Measurements from ENCODE around the gene NEUROG2.
A peak's percentile ranks its signal among the peaks of the same experiment; 100 is the strongest.
"Not testable (repeated sequence)": the region's sequence is repeated elsewhere in the genome, so short reads cannot be mapped to it uniquely, and the experiment has no call there.

NEUROG2 gene

GRCh38 chr4:112516066-112516470, at the start of gene NEUROG2:
Gene NEUROG2 (minus strand): TSS chr4:112516180. CDS start chr4:112515475, 705 bp downstream.
- no peak for DNase-seq

DNA sequence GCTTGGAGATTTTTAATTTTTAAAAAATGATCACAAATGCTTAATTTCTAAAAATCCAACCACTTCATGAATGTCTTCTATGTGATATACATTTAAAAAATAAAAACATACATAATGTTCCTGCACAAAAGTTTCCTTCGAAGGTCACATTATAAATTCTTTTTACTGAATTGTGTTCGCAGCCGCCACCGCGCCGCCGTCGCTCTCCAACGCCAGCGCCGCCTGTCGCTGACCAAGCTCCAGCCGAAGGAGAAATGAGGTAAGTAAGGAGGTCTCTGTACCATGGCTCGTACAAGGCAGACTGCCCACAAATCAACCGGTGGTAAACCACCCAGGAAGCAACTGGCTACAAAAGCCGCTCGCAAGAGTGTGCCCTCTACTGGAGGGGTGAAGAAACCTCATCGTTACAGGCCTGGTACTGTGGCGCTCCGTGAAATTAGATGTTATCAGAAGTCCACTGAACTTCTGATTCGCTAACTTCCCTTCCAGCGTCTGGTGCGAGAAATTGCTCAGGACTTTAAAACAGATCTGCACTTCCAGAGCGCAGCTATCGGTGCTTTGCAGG, 48.8 kb upstream of the NEUROG2 start:
- no peak for DNase-seq

- no peak for DNase-seq
These were observed 47.6 kb upstream of the NEUROG2 start for GRCh38 chr4:112563431-112564200.

DNA sequence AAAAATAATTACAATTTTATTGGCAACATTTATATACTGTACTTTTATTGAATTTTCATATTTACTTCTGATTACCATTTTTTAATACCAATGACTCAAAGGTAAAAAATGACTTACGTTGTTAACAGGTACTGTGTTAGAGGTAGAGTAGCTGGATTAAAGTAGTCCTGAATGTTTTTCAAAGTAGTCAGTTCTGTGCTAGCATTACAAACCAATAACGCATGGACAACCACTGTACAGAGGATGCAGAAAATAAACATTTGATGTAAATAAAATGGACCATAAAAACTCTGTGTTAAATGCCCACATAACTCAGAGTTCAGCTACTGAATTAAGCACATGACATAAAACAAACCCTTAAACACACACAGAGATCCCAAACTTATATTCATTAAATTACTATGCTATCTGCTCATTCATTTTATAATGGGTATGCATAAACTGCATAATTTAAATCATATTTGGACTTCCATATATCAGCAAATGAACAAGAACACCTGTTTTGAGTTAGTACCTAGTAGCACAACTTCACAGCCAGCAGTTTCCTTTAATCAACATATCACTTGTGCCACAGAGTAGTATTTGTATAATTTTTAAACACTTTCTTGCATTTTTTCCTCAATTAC, 46.4 kb upstream of the NEUROG2 start:
- no peak for DNase-seq

DNA sequence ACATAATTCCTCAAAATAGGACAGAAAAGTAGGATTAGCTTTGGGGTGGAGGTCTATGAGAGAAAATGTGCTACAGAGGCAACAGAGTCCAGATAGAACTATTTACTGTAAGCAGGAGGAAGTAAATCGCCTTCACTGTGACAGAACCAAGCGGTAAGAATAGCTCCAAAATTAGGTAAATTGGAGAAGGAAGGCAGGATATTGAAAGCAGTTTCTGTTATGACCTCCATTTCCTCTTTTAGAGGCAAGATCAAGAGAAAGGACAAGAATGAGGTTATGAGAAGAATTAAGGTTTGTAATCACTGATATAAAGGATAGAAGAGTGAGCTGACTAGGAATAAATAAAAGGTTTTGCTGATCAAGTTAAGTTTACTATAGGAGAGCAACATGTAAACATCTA, 44.1 kb upstream of the NEUROG2 start:
- no peak for DNase-seq

DNA sequence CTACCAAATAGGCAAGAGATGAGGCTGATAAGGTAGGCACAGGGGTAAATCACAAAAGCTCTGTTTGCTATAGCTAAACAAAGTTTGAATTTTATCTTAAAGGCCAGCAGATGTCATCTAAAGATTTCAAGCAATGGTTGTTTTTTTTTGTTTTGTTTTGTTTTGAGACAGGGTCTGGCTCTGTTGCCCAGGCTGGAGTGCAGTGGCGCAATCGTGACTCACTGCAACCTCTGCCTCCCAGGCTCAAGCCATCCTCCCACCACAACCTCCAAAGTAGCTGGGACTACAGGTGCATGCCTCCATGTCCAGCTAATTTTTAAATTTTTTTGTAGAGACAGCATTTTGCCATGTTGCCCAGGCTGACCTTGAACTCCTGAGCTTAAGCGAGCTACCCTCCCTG, 43.1 kb upstream of the NEUROG2 start:
- DNase-seq, result no peak

GRCh38 chr4:112557676-112558411, 41.9 kb upstream of the NEUROG2 start:
- no peak for DNase-seq

GRCh38 chr4:112554271-112554670, 38.3 kb upstream of the NEUROG2 start:
- not testable (repeated sequence) for DNase-seq

DNA sequence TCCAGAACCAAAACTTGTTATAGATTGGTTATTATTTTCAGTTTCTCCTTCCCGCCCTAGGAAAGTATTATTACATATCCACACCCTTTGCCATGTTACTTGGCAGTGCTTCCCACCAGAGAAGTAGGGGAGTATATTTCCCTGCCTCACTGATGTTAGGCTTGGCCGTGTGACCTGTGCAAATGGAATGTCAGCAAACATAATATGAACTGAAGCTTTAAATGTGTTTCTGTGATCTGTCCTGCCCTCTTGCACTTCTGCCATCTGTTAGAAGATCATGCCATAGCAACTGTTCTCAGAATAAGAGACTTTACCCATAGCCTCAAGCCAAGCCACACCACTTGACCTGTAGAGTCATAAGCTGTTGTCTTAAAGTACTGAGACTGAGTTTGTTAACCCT, 36.7 kb upstream of the NEUROG2 start:
- no peak for DNase-seq

GRCh38 chr4:112550728-112551127, 34.7 kb upstream of the NEUROG2 start:
- no peak for DNase-seq

DNA sequence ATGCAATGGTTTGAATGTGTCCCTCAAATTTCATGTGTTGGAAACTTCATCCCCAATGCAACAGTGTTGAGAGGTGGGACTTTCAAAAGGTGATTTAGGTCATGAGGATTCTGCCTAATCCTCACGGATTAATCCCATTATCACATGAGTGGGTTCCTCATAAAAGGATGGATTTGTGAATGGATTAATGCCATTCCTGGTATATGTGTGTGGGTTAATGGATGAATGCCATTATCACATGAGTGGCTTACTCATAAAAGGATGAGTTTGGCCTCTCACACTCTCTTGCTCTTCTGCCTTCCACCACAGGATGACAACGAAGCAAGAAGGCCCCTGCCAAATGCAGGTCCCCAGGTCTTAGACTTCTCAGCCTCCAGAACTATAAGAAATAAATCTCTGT, 30.5 kb upstream of the NEUROG2 start:
- DNase-seq, result no peak

DNA sequence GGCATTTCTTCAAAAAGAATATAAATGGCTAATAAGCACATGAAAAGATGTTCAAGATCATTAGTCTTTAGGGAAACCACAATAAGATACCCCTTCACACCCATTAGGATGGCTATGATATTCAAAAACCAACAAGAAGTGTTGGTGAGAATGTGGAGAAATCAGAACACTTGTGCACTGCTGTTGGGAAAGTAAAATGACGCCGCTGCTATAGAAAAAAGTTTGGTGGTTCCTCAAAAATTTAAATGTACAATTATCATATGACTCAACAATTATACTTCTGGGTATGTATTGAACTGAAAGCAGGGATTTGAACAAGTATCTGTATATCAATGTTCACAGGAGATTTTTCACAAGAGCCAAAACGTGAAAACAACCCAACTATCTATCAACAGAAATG, 29.4 kb upstream of the NEUROG2 start:
- DNase-seq, result no peak

GRCh38 chr4:112540695-112541094, 24.7 kb upstream of the NEUROG2 start:
- DNase-seq, result no peak

DNA sequence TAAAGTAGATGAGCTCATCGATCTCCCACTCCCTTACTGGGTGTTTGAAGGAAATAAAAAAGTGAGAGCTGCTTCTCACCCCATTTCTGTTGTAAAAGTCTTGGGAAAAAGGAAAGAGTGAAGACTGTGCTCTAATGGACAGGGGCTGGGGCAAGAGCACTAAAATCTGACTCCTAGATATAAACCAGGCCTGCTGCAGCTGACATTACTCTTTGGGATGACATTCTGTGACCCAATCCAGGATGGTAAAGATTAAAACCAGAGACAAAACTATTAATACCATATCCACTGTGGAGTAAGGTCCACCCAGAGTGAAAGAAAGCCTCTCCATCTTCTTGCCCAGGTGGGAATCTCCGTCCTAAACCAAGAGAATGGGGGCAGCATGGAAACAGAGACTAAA, 20.1 kb upstream of the NEUROG2 start:
- no peak for DNase-seq

DNA sequence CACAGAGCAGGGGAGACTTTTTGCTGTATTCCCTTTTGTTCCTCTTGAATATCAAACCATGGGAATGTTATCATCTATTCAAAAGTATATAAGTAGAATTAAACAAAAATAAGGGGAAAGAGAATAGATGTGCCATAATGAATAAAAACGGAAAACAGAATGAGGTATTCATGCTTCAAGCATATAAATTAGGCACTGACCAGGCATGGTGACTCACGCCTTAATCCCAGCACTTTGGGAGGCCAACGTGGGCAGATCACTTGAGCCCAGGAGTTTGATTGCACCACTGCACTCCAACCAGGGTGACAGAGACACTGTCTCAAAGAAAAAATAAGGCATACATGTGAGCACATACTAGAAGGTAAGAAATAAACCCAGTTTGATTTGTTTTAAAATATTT, 16.3 kb upstream of the NEUROG2 start:
- DNase-seq, result no peak

GRCh38 chr4:112531146-112531545, 15.2 kb upstream of the NEUROG2 start:
- DNase-seq, result no peak

DNA sequence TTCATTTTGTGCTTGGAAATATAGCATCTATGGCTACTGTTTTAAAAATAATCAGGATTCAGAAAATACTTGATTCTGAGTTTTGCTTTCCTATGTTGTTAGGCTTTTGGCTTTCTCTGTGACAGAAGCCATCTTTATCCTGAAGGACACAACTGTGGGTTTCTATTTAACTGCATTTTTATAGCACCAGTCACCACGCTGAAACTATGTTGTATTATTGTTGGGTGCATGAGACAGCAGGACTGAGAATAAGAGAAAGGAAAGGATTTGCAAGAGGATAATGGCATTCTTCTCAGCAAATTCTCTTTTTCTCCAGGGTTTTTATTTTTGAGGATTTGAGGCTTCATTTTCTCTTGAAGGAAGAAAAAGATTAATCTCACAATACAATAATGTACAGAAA, 10.1 kb upstream of the NEUROG2 start:
- no peak for DNase-seq

DNA sequence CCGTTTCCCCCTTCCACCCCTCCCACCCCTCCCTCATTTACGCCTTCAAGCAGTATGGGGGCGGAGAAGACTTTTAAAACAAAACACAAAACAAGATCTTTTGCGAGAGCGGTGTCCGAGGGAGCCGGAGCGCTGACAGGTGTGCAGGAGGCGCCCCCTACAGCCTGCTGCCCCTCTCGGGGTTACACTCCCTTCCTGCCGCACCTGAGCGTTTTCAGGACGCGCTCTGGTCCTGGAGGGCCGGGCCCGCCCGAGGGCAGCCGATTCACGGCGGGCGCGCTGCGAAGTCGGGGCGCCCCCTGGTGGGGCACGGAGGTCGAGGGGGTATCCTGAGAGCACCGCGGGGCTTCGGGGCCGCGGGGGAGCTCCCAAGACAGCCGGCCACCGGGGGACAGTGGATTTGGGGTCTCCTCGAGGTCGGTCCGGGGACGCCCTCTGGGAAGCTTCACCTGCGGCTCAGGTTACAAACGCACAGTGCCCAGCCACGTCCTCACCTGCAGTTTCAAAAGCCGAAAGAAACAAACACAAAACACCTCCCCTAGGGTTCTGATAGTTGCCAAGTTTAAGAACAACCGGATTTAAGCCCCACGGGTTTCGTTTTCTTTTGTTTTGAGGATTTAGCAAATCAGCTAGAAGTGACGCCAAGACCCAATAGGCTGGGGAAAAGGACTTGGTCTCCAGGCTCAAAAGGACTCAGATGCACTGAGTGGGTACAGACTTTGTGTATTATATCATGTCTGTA, 8.0 kb upstream of the NEUROG2 start:
- peak; percentile 58 for DNase-seq

GRCh38 chr4:112523008-112523721, 7.2 kb upstream of the NEUROG2 start:
- DNase-seq, result peak; percentile 34

GRCh38 chr4:112522431-112522830, 6.5 kb upstream of the NEUROG2 start:
- not testable (repeated sequence) for DNase-seq

- no peak for DNase-seq
These were observed 5.4 kb upstream of the NEUROG2 start for GRCh38 chr4:112521123-112522023.
